H1 (cell line): Measurements from ENCODE around the gene POU6F2. TPM values are rescaled to one million over a fixed set of nuclear protein-coding genes. Genes with fewer than 3 reads are reported as not detected.

Experiments
- CTCF ChIA-PET: fragments of 300-600 bp; sonication (Branson Sonifier 250); formaldehyde crosslinking; loops from one replicate; lab custom pipeline; 2021; ENCODE audit not compliant: partially characterized antibody; lab: Charles Lee
- POLR2A ChIA-PET: fragments of 300-600 bp; sonication (Branson Sonifier 250); formaldehyde crosslinking; loops from one replicate; lab custom pipeline; 2021; ENCODE audit warnings: inconsistent platforms; ENCODE audit not compliant: partially characterized antibody; lab: Charles Lee
- DNase-seq, 2 experiments: peaks; one replicate each; pipeline versions ENCODE4 v3.0.0 to v3.0.0-alpha.2; 2010 to 2022; ENCODE audit warnings: low spot score in 2 of 2, low read depth in 1 of 2, mixed read lengths in 1 of 2
- FAIRE-seq: peaks from 2 replicates; lab custom pipeline; 2011; peaks lifted over from hg19 to GRCh38; lab: Jason Lieb, UNC
- H2AFZ ChIP-seq: 2 replicates; pipeline ENCODE4 v1.8.1; 2012; ENCODE audit warnings: low read length, inconsistent platforms
- H2AK5ac ChIP-seq: 2 replicates; pipeline ENCODE4 v1.6.1; 2013; ENCODE audit warnings: low read depth, low read length
- H2BK120ac ChIP-seq: replicated peaks from 2 replicates; pipeline ENCODE3; 2013; ENCODE audit warnings: low read depth, low read length, inconsistent platforms
- H2BK12ac ChIP-seq: 2 replicates; pipeline ENCODE4 v1.6.1; 2013; ENCODE audit warnings: low read depth, low read length
- H2BK15ac ChIP-seq: 2 replicates; pipeline ENCODE4 v1.6.1; 2013; ENCODE audit warnings: low read length
- H2BK20ac ChIP-seq: 2 replicates; pipeline ENCODE4 v1.6.1; 2013; ENCODE audit warnings: low read length
- H2BK5ac ChIP-seq: 2 replicates; pipeline ENCODE4 v1.6.1; 2013; ENCODE audit warnings: low read depth, low read length
- H3K14ac ChIP-seq: 2 replicates; pipeline ENCODE4 v1.6.1; 2013; ENCODE audit warnings: inconsistent platforms; ENCODE audit not compliant: insufficient read length
- H3K18ac ChIP-seq: 2 replicates; pipeline ENCODE4 v1.6.1; 2013; ENCODE audit warnings: low read length; ENCODE audit errors: extremely low read depth
- H3K23ac ChIP-seq: 2 replicates; pipeline ENCODE4 v1.6.1; 2013; ENCODE audit warnings: inconsistent platforms; ENCODE audit not compliant: insufficient read length
- H3K23me2 ChIP-seq: 2 replicates; pipeline ENCODE4 v1.6.1; 2013; ENCODE audit warnings: low read depth, low read length
- H3K27ac ChIP-seq: 2 replicates; pipeline ENCODE4 v1.6.1; 2011; ENCODE audit warnings: low read depth, low read length, inconsistent platforms
- H3K27me3 ChIP-seq, 4 experiments: replicated peaks in 1 of 4; 1 replicate in 1 of 4; 2 replicates in 3 of 4; pipeline versions ENCODE4 v1.6.1 to v1.8.1; 2011 to 2013; ENCODE audit warnings: low read length in 3 of 4, mild to moderate bottlenecking in 3 of 4, inconsistent platforms in 2 of 4, mixed read lengths in 2 of 4, moderate library complexity in 1 of 4; ENCODE audit not compliant: control insufficient read depth in 3 of 4, insufficient read depth in 3 of 4; ENCODE audit errors: extremely low read depth in 1 of 4
- H3K36me3 ChIP-seq, 4 experiments: 2 replicates each; pipeline versions ENCODE4 v1.6.1 to v1.8.1; 2011 to 2013; ENCODE audit warnings: mild to moderate bottlenecking in 4 of 4, low read length in 3 of 4, moderate library complexity in 2 of 4, control low read depth in 1 of 4, inconsistent platforms in 1 of 4; ENCODE audit not compliant: insufficient read depth in 4 of 4, control insufficient read depth in 2 of 4
- H3K4ac ChIP-seq: replicated peaks from 2 replicates; pipeline ENCODE3; 2013; ENCODE audit warnings: low read length, low read depth, mixed read lengths, inconsistent platforms; ENCODE audit not compliant: insufficient read length
- H3K4me1 ChIP-seq, 4 experiments: replicated peaks in 1 of 4; 1 replicate in 1 of 4; 2 replicates in 3 of 4; pipeline versions ENCODE4 v1.6.1 to v1.8.1; 2011 to 2013; ENCODE audit warnings: low read length in 3 of 4, inconsistent platforms in 2 of 4, mixed read lengths in 1 of 4; ENCODE audit not compliant: insufficient read depth in 4 of 4, control insufficient read depth in 3 of 4
- H3K4me2 ChIP-seq, 2 experiments: 2 replicates each; pipeline versions ENCODE4 v1.6.1 to v1.8.1; 2011 to 2013; ENCODE audit warnings: low read depth in 2 of 2, low read length in 2 of 2, control low read depth in 1 of 2, inconsistent platforms in 1 of 2, mild to moderate bottlenecking in 1 of 2; ENCODE audit not compliant: insufficient read depth in 1 of 2
- H3K4me3 ChIP-seq, 4 experiments: fragments of 200-600, 300-600 bp in 1 of 4; sonication (generic), shearing (Covaris generic), sonication (Bioruptor Twin) in 1 of 4; 2 replicates each; pipeline versions ENCODE4 v1.5.1 to v1.8.1; 2011 to 2016; ENCODE audit warnings: low read length in 4 of 4, low read depth in 3 of 4, control low read depth in 2 of 4, inconsistent platforms in 2 of 4, mild to moderate bottlenecking in 2 of 4, mixed read lengths in 1 of 4, moderate library complexity in 1 of 4; ENCODE audit not compliant: insufficient read depth in 2 of 4; ENCODE audit errors: extremely low read depth in 1 of 4
- H3K56ac ChIP-seq: replicated peaks from 2 replicates; pipeline ENCODE3; 2013; ENCODE audit warnings: low read depth, mild to moderate bottlenecking, mixed read lengths, low read length, inconsistent platforms; ENCODE audit not compliant: insufficient read length
- H3K79me1 ChIP-seq: 2 replicates; pipeline ENCODE4 v1.6.1; 2013; ENCODE audit warnings: low read depth, low read length, control low read depth
- H3K79me2 ChIP-seq, 2 experiments: 2 replicates each; pipeline versions ENCODE4 v1.6.1 to v1.8.1; 2012 to 2013; ENCODE audit warnings: low read length in 2 of 2, mild to moderate bottlenecking in 2 of 2, inconsistent platforms in 1 of 2; ENCODE audit not compliant: insufficient read depth in 2 of 2, control insufficient read depth in 1 of 2
- H3K9ac ChIP-seq, 4 experiments: replicated peaks in 1 of 4; 1 replicate in 1 of 4; 2 replicates in 3 of 4; pipeline versions ENCODE4 v1.6.1 to v1.8.1; 2011 to 2013; ENCODE audit warnings: low read depth in 3 of 4, low read length in 3 of 4, control low read depth in 2 of 4, mild to moderate bottlenecking in 2 of 4, moderate library complexity in 2 of 4, inconsistent platforms in 1 of 4; ENCODE audit errors: extremely low read depth in 1 of 4
- H3K9me3 ChIP-seq, 2 experiments: 2 replicates each; pipeline versions ENCODE4 v1.6.1 to v1.8.1; 2012 to 2013; ENCODE audit warnings: mild to moderate bottlenecking in 2 of 2, moderate library complexity in 2 of 2, control low read depth in 1 of 2, inconsistent platforms in 1 of 2, low read depth in 1 of 2, low read length in 1 of 2, mixed read lengths in 1 of 2; ENCODE audit not compliant: insufficient read depth in 2 of 2
- H4K20me1 ChIP-seq, 2 experiments: replicated peaks in 1 of 2; 2 replicates each; pipeline versions ENCODE3 to v1.8.1; 2011 to 2013; ENCODE audit warnings: inconsistent platforms in 2 of 2, low read length in 2 of 2, mild to moderate bottlenecking in 1 of 2; ENCODE audit not compliant: insufficient read depth in 2 of 2, control insufficient read depth in 1 of 2
- H4K5ac ChIP-seq: 2 replicates; pipeline ENCODE4 v1.6.1; 2013; ENCODE audit warnings: low read length, low read depth, mixed read lengths, inconsistent platforms; ENCODE audit not compliant: insufficient read length
- H4K8ac ChIP-seq: 2 replicates; pipeline ENCODE4 v1.8.0; 2013; ENCODE audit warnings: mild to moderate bottlenecking, moderate library complexity, low read length, inconsistent platforms; ENCODE audit not compliant: insufficient read depth; ENCODE audit errors: extremely low read depth
- H4K91ac ChIP-seq: replicated peaks from 2 replicates; pipeline ENCODE3; 2013; ENCODE audit warnings: low read length, mixed read lengths, inconsistent platforms; ENCODE audit not compliant: insufficient read length
- ATF2 ChIP-seq: IDR thresholded peaks from 2 replicates; pipeline ENCODE4 v1.6.1; 2012; ENCODE audit warnings: low read length, inconsistent platforms
- BACH1 ChIP-seq: IDR thresholded peaks from 2 replicates; pipeline ENCODE4 v1.6.1; 2012; ENCODE audit warnings: low read length, improper control_type of control experiment
- BCL11A ChIP-seq, 2 experiments: IDR thresholded peaks; one replicate each; pipeline ENCODE4 v1.6.1; 2011; ENCODE audit warnings: low read depth in 2 of 2, low read length in 2 of 2, mild to moderate bottlenecking in 2 of 2
- CHD1 ChIP-seq: IDR thresholded peaks from 2 replicates; pipeline ENCODE4 v1.6.1; 2012; ENCODE audit warnings: low read depth, low read length, improper control_type of control experiment
- CTBP2 ChIP-seq: IDR thresholded peaks from 2 replicates; pipeline ENCODE4 v1.7.0; 2011; ENCODE audit warnings: borderline replicate concordance, mild to moderate bottlenecking, moderate library complexity, mixed read lengths, low read length; ENCODE audit not compliant: insufficient read depth, insufficient read length
- HDAC6 ChIP-seq: IDR thresholded peaks from one replicate; pipeline ENCODE4 v1.7.1; 2012; ENCODE audit warnings: low read depth, mild to moderate bottlenecking, inconsistent platforms, low read length, moderate library complexity
- KDM1A ChIP-seq: fragments of 200-600, 300-600 bp; sonication (generic); IDR thresholded peaks from 2 replicates; pipeline ENCODE4 v1.7.1; 2016; ENCODE audit warnings: mild to moderate bottlenecking, low read length, borderline replicate concordance
- KDM5A ChIP-seq: fragments of 200-600 bp; IDR thresholded peaks from 2 replicates; pipeline ENCODE4 v1.7.1; 2012; ENCODE audit warnings: mild to moderate bottlenecking, low read length, inconsistent platforms, mixed read lengths
- MAFK ChIP-seq: IDR thresholded peaks from 2 replicates; pipeline ENCODE4 v1.6.1; 2012; ENCODE audit warnings: low read depth, mild to moderate bottlenecking, improper control_type of control experiment, low read length
- RXRA ChIP-seq: IDR thresholded peaks from 2 replicates; pipeline ENCODE4 v1.6.1; 2011; ENCODE audit warnings: low read depth, mild to moderate bottlenecking, low read length, moderate library complexity; ENCODE audit not compliant: insufficient read depth
- SP4 ChIP-seq: IDR thresholded peaks from 2 replicates; pipeline ENCODE4 v1.6.1; 2012; ENCODE audit warnings: low read length, inconsistent platforms
- TCF12 ChIP-seq: IDR thresholded peaks from 2 replicates; pipeline ENCODE4 v1.6.1; 2011; ENCODE audit warnings: low read depth, mild to moderate bottlenecking, low read length
- USF2 ChIP-seq: IDR thresholded peaks from 2 replicates; pipeline ENCODE4 v1.6.1; 2011; ENCODE audit warnings: low read length, improper control_type of control experiment
- WGBS, 2 experiments: shearing (Covaris generic) in 1 of 2; methylation state at CpG; one replicate each; pipeline versions ENCODE4 v1.1.6 to v1.1.7; 2013 to 2015; ENCODE audit warnings: low lambda C conversion rate in 2 of 2, mixed read lengths in 2 of 2, inconsistent platforms in 1 of 2, low coverage in 1 of 2, missing lambda C conversion rate in 1 of 2; ENCODE audit not compliant: insufficient replicate concordance in 2 of 2, insufficient coverage in 1 of 2, insufficient read length in 1 of 2; ENCODE audit errors: extremely low coverage in 1 of 2, missing lambda C conversion rate in 1 of 2; 5-methylcytosine and 5-hydroxymethylcytosine counted together
- polyA plus RNA-seq, 7 experiments: library from polyadenylated mRNA; depleted of rRNA in 3 of 7; stranded (reverse) in 5 of 7; unstranded in 2 of 7; fragments of >200 nt in 5 of 7; fragments of 200-250 nt in 2 of 7; gene quantifications; 1 replicate in 5 of 7; 2 replicates in 1 of 7; 4 replicates in 1 of 7; pipeline versions ENCODE4 v1.2.1 to v1.2.3, GENCODE V29; 2011 to 2013; ENCODE audit warnings: missing spikeins in 2 of 7, mixed read lengths in 2 of 7
- total RNA-seq: library from RNA; stranded (reverse); fragmentation: NEBNext Ultra II Directional; extraction: Animal tissue kit (Norgen Biotek cat#: 25700); gene quantifications from 2 replicates; pipeline ENCODE4 v1.2.1, GENCODE V29; 2021

The POU6F2 gene
- total and polyA plus RNA-seq, 2 of the 8 experiments (the other 6 are each of a cell fraction or from before 2014, with no cell fraction given), result 1.1 to 2.0 TPM

DNA sequence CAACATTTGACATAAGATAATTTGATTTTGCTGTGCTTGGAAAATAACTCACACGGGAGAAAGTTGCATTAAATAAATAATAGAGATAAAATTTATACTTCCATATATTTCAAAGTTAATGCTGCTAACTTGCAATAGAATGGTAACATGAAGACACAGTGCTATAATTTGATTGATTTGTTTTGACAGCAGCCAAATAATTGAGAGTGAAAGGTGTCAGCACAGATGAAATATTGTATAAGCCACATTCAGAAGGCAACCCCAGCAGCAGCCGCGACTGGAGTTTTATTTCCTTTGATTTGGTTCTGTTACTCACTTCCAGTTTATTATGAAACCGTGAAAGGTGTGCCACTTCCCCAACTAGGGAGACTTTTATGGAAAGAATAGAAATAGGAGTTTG, 242.2 kb downstream of the POU6F2 start:
- Histone ChIP-seq H3K27ac (no peak overlapping the region), H3K79me1 (no peaks in the 10 kb centered on the region), H2AFZ (no peak overlapping the region), H3K56ac (no peak overlapping the region), H3K4me3 (no peak overlapping the region), H3K9me3 (no peaks in the 10 kb centered on the region), H2AK5ac (no peak overlapping the region), H2BK120ac (no peak overlapping the region), H3K4ac (no peak overlapping the region), H2BK5ac (no peak overlapping the region), H3K14ac (no peak overlapping the region), H2BK15ac (no peak overlapping the region), H3K27me3 (no peaks in the 10 kb centered on the region), H3K9ac (no peak overlapping the region), H3K18ac (no peak overlapping the region), H3K23me2 (no peaks in the 10 kb centered on the region), H4K8ac (no peak overlapping the region), H3K4me1 (no peaks in the 10 kb centered on the region), H4K91ac (no peak overlapping the region), H2BK20ac (no peak overlapping the region), H3K23ac (no peak overlapping the region), H3K4me2 (no peak overlapping the region), H4K20me1 (no peaks in the 10 kb centered on the region), H3K36me3 (no peaks in the 10 kb centered on the region), H2BK12ac (no peak overlapping the region), H4K5ac (no peak overlapping the region), H3K79me2 (no peaks in the 10 kb centered on the region)
- ChIA-PET CTCF (no interaction called here), POLR2A (no interaction called here)
- DNase-seq (no peak), FAIRE-seq (no peak)
- 92% methylated on average over 4 of the region's 4 CpGs; no CpG with 5 or more reads in 1 of the 2 experiments for WGBS, 2 experiments
- no peak for TF ChIP-seq HDAC6
- no peak for TF ChIP-seq KDM1A
- no peak for TF ChIP-seq MAFK
- no peak for TF ChIP-seq CHD1
- no peak for TF ChIP-seq KDM5A
- TF ChIP-seq RXRA, result no peak
- no peak for TF ChIP-seq ATF2
- no peak for TF ChIP-seq BACH1
- TF ChIP-seq BCL11A (IDR thresholded peaks at IDR 0.05; ENCODE audit: low read depth in 2 of 2, low read length in 2 of 2), result no peak
- TF ChIP-seq SP4, result no peak
- no peak for TF ChIP-seq CTBP2
- no peak for TF ChIP-seq TCF12
- no peak for TF ChIP-seq USF2
